Astrocyte (in vitro differentiated cells and primary cell): ENCODE data around the gene SLC12A5. TPM values are rescaled to one million over a fixed set of nuclear protein-coding genes. Genes with fewer than 3 reads are reported as not detected.

Experiments
- DNase-seq: peaks from one replicate; pipeline ENCODE4 v3.0.0-alpha.2; 2010; ENCODE audit warnings: low read depth
- FAIRE-seq: peaks from 2 replicates; lab custom pipeline; 2011; peaks lifted over from hg19 to GRCh38; lab: Jason Lieb, UNC
- H2AFZ ChIP-seq: 2 replicates; pipeline ENCODE4 v1.6.0; 2012; ENCODE audit warnings: low read depth, low read length, inconsistent platforms
- H3K27ac ChIP-seq: 2 replicates; pipeline ENCODE4 v1.5.1; 2011; ENCODE audit warnings: low read depth, low read length, inconsistent platforms
- H3K27me3 ChIP-seq: 2 replicates; pipeline ENCODE4 v1.6.0; 2011; ENCODE audit warnings: low read length, inconsistent platforms; ENCODE audit not compliant: insufficient read depth
- H3K36me3 ChIP-seq: 2 replicates; pipeline ENCODE4 v1.5.1; 2011; ENCODE audit warnings: low read length, inconsistent platforms; ENCODE audit not compliant: insufficient read depth
- H3K4me1 ChIP-seq: 2 replicates; pipeline ENCODE4 v1.5.1; 2011; ENCODE audit warnings: low read length, inconsistent platforms; ENCODE audit not compliant: insufficient read depth
- H3K4me2 ChIP-seq: 2 replicates; pipeline ENCODE4 v1.6.0; 2012; ENCODE audit warnings: low read length, inconsistent platforms
- H3K4me3 ChIP-seq: 2 replicates; pipeline ENCODE4 v1.5.1; 2011; ENCODE audit warnings: low read depth, mild to moderate bottlenecking, low read length, inconsistent platforms; ENCODE audit not compliant: insufficient read depth
- H3K79me2 ChIP-seq: 2 replicates; pipeline ENCODE4 v1.6.0; 2012; ENCODE audit warnings: mild to moderate bottlenecking, low read length, inconsistent platforms; ENCODE audit not compliant: insufficient read depth
- H3K9ac ChIP-seq: 2 replicates; pipeline ENCODE4 v1.6.0; 2012; ENCODE audit warnings: mild to moderate bottlenecking, low read length, inconsistent platforms
- H3K9me3 ChIP-seq: 2 replicates; pipeline ENCODE4 v1.5.1; 2012; ENCODE audit warnings: low read depth, mild to moderate bottlenecking, low read length, inconsistent platforms; ENCODE audit not compliant: insufficient read depth
- H4K20me1 ChIP-seq: 2 replicates; pipeline ENCODE4 v1.6.0; 2012; ENCODE audit warnings: low read length, inconsistent platforms; ENCODE audit not compliant: insufficient read depth
- H3K27ac Mint-ChIP-seq: one replicate; pipeline ENCODE4 v1.8.0; 2021; ENCODE audit warnings: mild to moderate bottlenecking, mixed read lengths; ENCODE audit not compliant: unreplicated experiment
- H3K27me3 Mint-ChIP-seq: one replicate; pipeline ENCODE4 v1.8.0; 2021; ENCODE audit warnings: low read depth, mixed read lengths; ENCODE audit not compliant: unreplicated experiment
- H3K36me3 Mint-ChIP-seq: one replicate; pipeline ENCODE4 v1.8.0; 2021; ENCODE audit warnings: low read depth, mixed read lengths; ENCODE audit not compliant: unreplicated experiment
- H3K4me1 Mint-ChIP-seq: one replicate; pipeline ENCODE4 v1.8.0; 2021; ENCODE audit warnings: low read depth, mixed read lengths; ENCODE audit not compliant: unreplicated experiment
- H3K4me3 Mint-ChIP-seq: one replicate; pipeline ENCODE4 v1.8.0; 2021; ENCODE audit warnings: mild to moderate bottlenecking, moderate library complexity, mixed read lengths; ENCODE audit not compliant: unreplicated experiment
- H3K9me3 Mint-ChIP-seq: one replicate; pipeline ENCODE4 v1.8.0; 2021; ENCODE audit warnings: mild to moderate bottlenecking, mixed read lengths; ENCODE audit not compliant: unreplicated experiment
- EZH2 ChIP-seq: IDR thresholded peaks from 2 replicates; pipeline ENCODE4 v1.6.1; 2012; ENCODE audit warnings: mild to moderate bottlenecking, low read length, inconsistent platforms; ENCODE audit not compliant: insufficient read depth
- total RNA-seq: library from RNA; stranded (reverse); gene quantifications from 2 replicates; pipeline ENCODE4 v1.2.1, GENCODE V29; 2021
- TF ChIP-seq, protein P1 (sequence below): IDR thresholded peaks from 2 replicates; pipeline ENCODE4 v1.5.1; 2011; ENCODE audit warnings: low read depth, mild to moderate bottlenecking, inconsistent platforms, low read length, moderate library complexity; ENCODE audit not compliant: insufficient read depth

SLC12A5 gene
- total RNA-seq, 1 donor from 2014 or later = 14.6 TPM

GRCh38 chr20:46056027-46056833 is 27.2 kb downstream of the SLC12A5 start:
- FAIRE-seq = no peak
- Histone ChIP-seq H3K27me3 (peaks cover 10% of the 10 kb centered on the region), H3K4me2 (no peak overlapping the region), H4K20me1 (peaks cover 45% of the 10 kb centered on the region), H3K4me3 (no peak overlapping the region), H3K36me3 (no peaks in the 10 kb centered on the region), H3K9me3 (no peaks in the 10 kb centered on the region), H3K9ac (no peak overlapping the region), H2AFZ (no peak overlapping the region), H3K4me1 (peaks cover 14% of the 10 kb centered on the region), H3K79me2 (no peaks in the 10 kb centered on the region), H3K27ac (no peak overlapping the region)
- Mint-ChIP-seq H3K36me3 (peaks cover 22% of the 10 kb centered on the region), H3K4me3 (no peak overlapping the region), H3K4me1 (peaks cover 11% of the 10 kb centered on the region), H3K27me3 (peaks cover 67% of the 10 kb centered on the region), H3K27ac (no peak overlapping the region), H3K9me3 (peaks cover 8% of the 10 kb centered on the region)
- no peak for DNase-seq
- TF ChIP-seq, protein P1, sequence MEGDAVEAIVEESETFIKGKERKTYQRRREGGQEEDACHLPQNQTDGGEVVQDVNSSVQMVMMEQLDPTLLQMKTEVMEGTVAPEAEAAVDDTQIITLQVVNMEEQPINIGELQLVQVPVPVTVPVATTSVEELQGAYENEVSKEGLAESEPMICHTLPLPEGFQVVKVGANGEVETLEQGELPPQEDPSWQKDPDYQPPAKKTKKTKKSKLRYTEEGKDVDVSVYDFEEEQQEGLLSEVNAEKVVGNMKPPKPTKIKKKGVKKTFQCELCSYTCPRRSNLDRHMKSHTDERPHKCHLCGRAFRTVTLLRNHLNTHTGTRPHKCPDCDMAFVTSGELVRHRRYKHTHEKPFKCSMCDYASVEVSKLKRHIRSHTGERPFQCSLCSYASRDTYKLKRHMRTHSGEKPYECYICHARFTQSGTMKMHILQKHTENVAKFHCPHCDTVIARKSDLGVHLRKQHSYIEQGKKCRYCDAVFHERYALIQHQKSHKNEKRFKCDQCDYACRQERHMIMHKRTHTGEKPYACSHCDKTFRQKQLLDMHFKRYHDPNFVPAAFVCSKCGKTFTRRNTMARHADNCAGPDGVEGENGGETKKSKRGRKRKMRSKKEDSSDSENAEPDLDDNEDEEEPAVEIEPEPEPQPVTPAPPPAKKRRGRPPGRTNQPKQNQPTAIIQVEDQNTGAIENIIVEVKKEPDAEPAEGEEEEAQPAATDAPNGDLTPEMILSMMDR = no peak
- no peak for TF ChIP-seq EZH2

- Histone ChIP-seq H3K27ac (no peak overlapping the region), H2AFZ (no peak overlapping the region), H3K27me3 (peaks cover 10% of the 10 kb centered on the region), H3K9me3 (no peaks in the 10 kb centered on the region), H3K4me1 (peaks cover 14% of the 10 kb centered on the region), H3K4me3 (no peak overlapping the region), H3K9ac (no peak overlapping the region), H4K20me1 (peaks cover 54% of the 10 kb centered on the region), H3K36me3 (peaks cover 3% of the 10 kb centered on the region), H3K4me2 (peak overlapping the region; percentile 86), H3K79me2 (no peaks in the 10 kb centered on the region)
- no peak overlapping the region for H3K4me3 Mint-ChIP-seq
- peaks cover 11% of the 10 kb centered on the region for H3K4me1 Mint-ChIP-seq
- H3K27ac Mint-ChIP-seq = no peak overlapping the region
- H3K36me3 Mint-ChIP-seq = peaks cover 30% of the 10 kb centered on the region
- peaks cover 8% of the 10 kb centered on the region for H3K9me3 Mint-ChIP-seq
- peaks cover 59% of the 10 kb centered on the region for H3K27me3 Mint-ChIP-seq
- TF ChIP-seq, protein P1 = no peak
- peak; percentile 35 for TF ChIP-seq EZH2
- DNase-seq = peak; percentile 25
- FAIRE-seq = no peak
Observed at GRCh38 chr20:46056970-46057855, 28.2 kb downstream of the SLC12A5 start.
